Parathyroid adenoma (tissue), 2 donors: ENCODE data around the gene CFI.

ENCODE experiments used
- H2AFZ ChIP-seq: fragments of 300-600 bp; sonication (generic); one replicate; pipeline ENCODE4 v1.7.0; 2017; ENCODE audit warnings: antibody characterized with exemption, mild to moderate bottlenecking
- H3K27ac ChIP-seq: fragments of 300-600 bp; sonication (generic); one replicate; pipeline ENCODE4 v1.7.0; 2017
- H3K27me3 ChIP-seq: fragments of 300-600 bp; sonication (generic); one replicate; pipeline ENCODE4 v1.7.0; 2017; ENCODE audit warnings: low read length; ENCODE audit not compliant: control insufficient read depth, insufficient read depth
- H3K36me3 ChIP-seq: fragments of 300-600 bp; sonication (generic); one replicate; pipeline ENCODE4 v1.7.0; 2017; ENCODE audit warnings: low read length; ENCODE audit not compliant: control insufficient read depth, insufficient read depth
- H3K4me1 ChIP-seq: fragments of 300-600 bp; sonication (generic); one replicate; pipeline ENCODE4 v1.7.0; 2017; ENCODE audit warnings: control low read depth
- H3K4me2 ChIP-seq: fragments of 300-600 bp; sonication (generic); one replicate; pipeline ENCODE4 v1.7.0; 2017; ENCODE audit warnings: low read length
- H3K4me3 ChIP-seq: fragments of 300-600 bp; sonication (generic); one replicate; pipeline ENCODE4 v1.7.0; 2017; ENCODE audit warnings: low read depth, low read length
- H3K79me2 ChIP-seq: fragments of 300-600 bp; sonication (generic); one replicate; pipeline ENCODE4 v1.7.0; 2017; ENCODE audit warnings: control low read depth
- H3K9ac ChIP-seq: fragments of 300-600 bp; sonication (generic); one replicate; pipeline ENCODE4 v1.7.0; 2017; ENCODE audit warnings: mild to moderate bottlenecking
- H3K9me3 ChIP-seq: fragments of 300-600 bp; sonication (generic); one replicate; pipeline ENCODE4 v1.7.0; 2017; ENCODE audit warnings: low read length; ENCODE audit not compliant: control insufficient read depth
- TF ChIP-seq, protein P1 (sequence below): fragments of 300-600 bp; sonication (generic); IDR thresholded peaks from one replicate; pipeline ENCODE4 v1.7.0; 2017; ENCODE audit warnings: antibody characterized with exemption, mild to moderate bottlenecking
- donor health status: primary hyperparathyroidism.

The CFI gene

DNA sequence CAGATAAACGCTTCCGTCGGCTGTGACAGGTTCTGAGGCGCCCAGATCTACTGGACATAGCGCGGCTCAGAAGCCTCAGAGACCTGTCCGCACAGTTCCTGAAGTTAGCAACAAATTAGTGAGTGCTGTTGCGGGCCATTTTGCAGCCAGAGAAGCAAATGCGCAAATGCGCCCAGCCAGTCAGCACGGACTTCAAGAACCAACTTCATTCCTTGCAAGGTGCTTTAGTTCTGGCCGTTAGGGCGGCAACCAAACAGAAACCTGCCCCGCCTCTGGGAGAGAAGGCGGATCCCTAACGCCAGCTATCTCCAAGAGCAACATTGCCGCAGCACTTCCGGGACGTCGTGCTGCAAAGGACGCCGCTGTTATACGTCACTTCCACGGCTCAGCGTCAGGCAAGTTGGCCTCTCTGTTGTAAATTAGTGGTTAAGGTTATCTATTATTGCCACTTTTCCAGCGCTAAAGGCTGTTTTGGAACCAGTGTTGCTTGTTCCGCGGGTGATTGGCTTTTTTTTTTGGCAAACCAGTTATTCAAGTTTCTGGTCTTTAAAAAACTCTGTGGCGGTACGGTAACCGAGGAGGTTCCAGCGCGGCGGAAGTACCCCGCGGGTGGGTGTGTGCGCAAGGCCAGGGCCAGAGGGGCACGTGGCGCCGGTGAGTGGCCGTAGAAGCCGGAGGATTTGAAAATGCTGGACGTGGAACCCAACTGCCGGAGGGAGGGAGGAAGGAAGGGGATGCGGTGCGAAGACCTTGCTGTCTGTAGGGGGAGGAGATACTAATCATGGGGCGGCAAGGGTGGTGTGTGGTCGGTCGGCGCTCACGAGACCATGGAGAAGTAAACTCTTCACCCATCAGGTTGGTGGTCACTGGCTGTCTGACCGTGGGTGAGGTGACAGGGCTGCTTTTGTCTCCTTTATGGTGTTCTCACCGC, 13.6 kb upstream of the CFI start, which contains the start of gene GAR1:
TSS of gene GAR1 (plus strand) at position 612 of the 931 bp plus-strand sequence. CDS start 403 bp downstream, outside the sequence.
- H3K9me3 ChIP-seq, result no peaks in the 10 kb centered on the region
- peak within 1 kb of the TSS; percentile 87 for H3K4me3 ChIP-seq
- H3K36me3 ChIP-seq, result no peaks in the 10 kb centered on the region
- no peaks in the 10 kb centered on the region for H3K27me3 ChIP-seq
- TF ChIP-seq, protein P1, sequence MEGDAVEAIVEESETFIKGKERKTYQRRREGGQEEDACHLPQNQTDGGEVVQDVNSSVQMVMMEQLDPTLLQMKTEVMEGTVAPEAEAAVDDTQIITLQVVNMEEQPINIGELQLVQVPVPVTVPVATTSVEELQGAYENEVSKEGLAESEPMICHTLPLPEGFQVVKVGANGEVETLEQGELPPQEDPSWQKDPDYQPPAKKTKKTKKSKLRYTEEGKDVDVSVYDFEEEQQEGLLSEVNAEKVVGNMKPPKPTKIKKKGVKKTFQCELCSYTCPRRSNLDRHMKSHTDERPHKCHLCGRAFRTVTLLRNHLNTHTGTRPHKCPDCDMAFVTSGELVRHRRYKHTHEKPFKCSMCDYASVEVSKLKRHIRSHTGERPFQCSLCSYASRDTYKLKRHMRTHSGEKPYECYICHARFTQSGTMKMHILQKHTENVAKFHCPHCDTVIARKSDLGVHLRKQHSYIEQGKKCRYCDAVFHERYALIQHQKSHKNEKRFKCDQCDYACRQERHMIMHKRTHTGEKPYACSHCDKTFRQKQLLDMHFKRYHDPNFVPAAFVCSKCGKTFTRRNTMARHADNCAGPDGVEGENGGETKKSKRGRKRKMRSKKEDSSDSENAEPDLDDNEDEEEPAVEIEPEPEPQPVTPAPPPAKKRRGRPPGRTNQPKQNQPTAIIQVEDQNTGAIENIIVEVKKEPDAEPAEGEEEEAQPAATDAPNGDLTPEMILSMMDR, result no peak
- no peaks in the 10 kb centered on the region for H3K79me2 ChIP-seq
- H3K4me1 ChIP-seq, result no peaks in the 10 kb centered on the region
- H3K4me2 ChIP-seq, result peak within 1 kb of the TSS; percentile 95
- peak within 1 kb of the TSS; percentile 77 for H3K27ac ChIP-seq
- H2AFZ ChIP-seq, result peak within 1 kb of the TSS; percentile 85
- peak within 1 kb of the TSS; percentile 21 for H3K9ac ChIP-seq

DNA sequence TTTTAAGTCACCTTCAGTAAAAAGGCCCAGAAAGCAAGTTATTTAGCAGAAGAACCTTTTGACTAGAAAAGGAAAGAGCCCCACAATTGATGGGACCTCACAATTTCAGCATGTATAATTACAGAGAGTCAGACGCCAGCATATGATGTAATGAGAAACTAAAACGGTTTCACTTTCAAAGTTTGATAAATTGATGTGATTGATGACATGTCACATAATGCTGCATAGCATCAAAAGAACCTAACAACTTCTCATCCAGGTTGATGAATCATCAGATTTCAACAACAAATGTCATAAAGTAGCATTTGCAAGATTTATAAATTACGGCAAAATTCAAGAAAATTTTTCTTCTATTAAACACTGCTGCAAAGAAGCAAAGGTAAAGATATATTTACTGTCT, 9.9 kb upstream of the CFI start:
- H3K9ac ChIP-seq, result no peak overlapping the region
- H3K27me3 ChIP-seq, result no peaks in the 10 kb centered on the region
- TF ChIP-seq, protein P1, result no peak
- no peaks in the 10 kb centered on the region for H3K9me3 ChIP-seq
- no peak overlapping the region for H3K4me3 ChIP-seq
- H3K36me3 ChIP-seq, result no peaks in the 10 kb centered on the region
- no peak overlapping the region for H3K27ac ChIP-seq
- H2AFZ ChIP-seq, result no peak overlapping the region
- H3K4me2 ChIP-seq, result no peak overlapping the region
- H3K79me2 ChIP-seq, result no peaks in the 10 kb centered on the region
- H3K4me1 ChIP-seq, result no peaks in the 10 kb centered on the region

DNA sequence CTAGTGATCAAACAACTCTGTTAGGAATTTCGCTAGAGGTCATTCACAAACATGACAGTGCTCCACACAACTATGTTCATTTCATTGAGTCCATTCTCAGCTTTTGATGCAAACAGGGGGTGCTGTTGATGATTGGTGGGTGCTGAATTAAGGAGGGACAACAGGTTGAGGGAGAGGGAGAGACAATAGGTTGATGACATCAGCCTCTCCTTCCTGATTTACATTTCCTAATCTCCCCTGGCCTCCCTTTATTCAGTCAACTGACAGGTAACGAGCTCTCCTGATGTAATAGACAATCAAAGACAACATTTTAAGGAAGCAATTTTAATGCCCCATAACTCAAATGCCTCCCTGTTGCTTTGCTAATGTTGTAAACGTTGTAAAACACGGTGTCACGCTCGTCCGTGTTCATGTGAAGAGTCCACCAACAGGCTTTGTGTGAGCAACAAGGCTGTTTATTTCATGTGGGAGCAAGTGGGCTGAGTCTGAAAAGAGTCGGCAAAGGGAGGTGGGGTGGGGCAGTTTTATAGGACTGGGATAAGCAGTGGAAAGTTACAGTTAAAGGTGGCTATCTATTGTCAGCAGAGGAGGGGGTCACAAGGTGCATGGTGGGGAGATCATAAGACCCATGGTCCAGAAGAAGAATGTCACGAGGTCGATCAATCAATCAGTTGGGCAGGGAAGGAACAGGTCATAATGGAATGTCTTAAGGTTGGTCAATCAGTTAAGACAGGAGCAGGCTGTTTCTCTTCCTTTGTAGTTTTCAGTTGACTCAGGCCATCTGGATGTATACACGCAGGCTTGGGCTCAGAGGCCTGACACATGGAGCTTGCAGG, 9.0 kb upstream of the CFI start:
- H3K4me1 ChIP-seq, result no peaks in the 10 kb centered on the region
- H3K4me2 ChIP-seq, result no peak overlapping the region
- no peak overlapping the region for H2AFZ ChIP-seq
- no peak overlapping the region for H3K9ac ChIP-seq
- no peaks in the 10 kb centered on the region for H3K27me3 ChIP-seq
- H3K4me3 ChIP-seq, result no peak overlapping the region
- TF ChIP-seq, protein P1, result no peak
- no peak overlapping the region for H3K27ac ChIP-seq
- H3K36me3 ChIP-seq, result no peaks in the 10 kb centered on the region
- H3K9me3 ChIP-seq, result no peaks in the 10 kb centered on the region
- no peaks in the 10 kb centered on the region for H3K79me2 ChIP-seq

DNA sequence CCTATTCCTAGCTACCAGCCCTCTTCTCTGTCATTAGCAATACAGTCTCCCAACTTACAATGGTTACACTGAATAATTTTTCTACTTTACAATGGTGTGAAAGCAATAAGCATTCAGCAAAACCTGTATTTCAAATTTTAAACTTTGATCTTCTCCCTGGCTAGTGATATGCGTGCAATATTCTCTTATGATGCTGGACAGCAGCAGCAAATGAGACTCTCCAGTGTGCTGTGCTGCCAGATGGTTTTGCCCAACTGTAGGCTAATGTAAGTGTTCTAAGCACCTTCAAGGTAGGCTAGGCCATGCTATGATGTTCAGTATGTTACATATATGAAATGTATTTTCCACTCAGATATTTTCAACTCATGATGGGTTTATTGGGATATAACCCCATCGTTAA, 7.9 kb upstream of the CFI start:
- H3K4me1 ChIP-seq, result no peaks in the 10 kb centered on the region
- no peak overlapping the region for H2AFZ ChIP-seq
- no peaks in the 10 kb centered on the region for H3K27me3 ChIP-seq
- no peak overlapping the region for H3K27ac ChIP-seq
- no peaks in the 10 kb centered on the region for H3K36me3 ChIP-seq
- no peak overlapping the region for H3K9ac ChIP-seq
- H3K4me2 ChIP-seq, result no peak overlapping the region
- no peaks in the 10 kb centered on the region for H3K9me3 ChIP-seq
- no peak overlapping the region for H3K4me3 ChIP-seq
- TF ChIP-seq, protein P1, result no peak
- H3K79me2 ChIP-seq, result no peaks in the 10 kb centered on the region
